ENCODE data around the gene PODXL. TPM values are rescaled to one million over a fixed set of nuclear protein-coding genes. Genes with fewer than 3 reads are reported as not detected.

Gene PODXL
- total and polyA plus RNA-seq, 2 of the 8 experiments (the other 6 are each of a cell fraction or from before 2014, with no cell fraction given): 638 to 925 TPM

DNA sequence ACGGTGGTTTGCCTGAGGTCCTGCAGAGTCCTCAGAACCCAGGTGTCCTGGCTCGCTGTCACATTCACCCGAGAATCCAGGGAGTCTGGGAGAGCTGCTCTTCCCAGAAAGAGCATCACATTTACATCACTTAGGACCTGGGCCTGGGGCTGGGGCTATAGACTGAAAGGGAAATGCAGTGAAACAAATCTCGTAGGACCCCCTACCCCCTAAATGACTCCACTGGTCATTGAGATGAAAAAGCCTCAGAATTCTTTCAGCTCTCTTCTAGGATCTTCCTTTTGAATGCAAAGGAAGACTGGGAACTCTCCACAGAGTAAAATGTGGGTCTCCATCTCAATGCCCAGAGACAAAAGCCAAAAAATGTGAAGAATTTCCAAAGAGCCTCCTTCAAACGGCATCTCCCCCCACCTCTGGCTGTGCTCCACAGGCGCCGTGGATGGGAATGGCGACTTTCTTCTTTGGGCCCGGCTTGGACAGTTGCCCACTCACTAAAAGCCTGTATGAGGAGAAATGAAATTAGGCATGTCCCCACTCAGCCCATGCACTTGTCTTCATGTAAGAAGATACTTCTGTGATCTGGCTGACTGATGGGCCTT, 49.0 kb upstream of the PODXL start:
- no peaks in the 10 kb centered on the region for H3K36me3 ChIP-seq (ENCODE audit: control insufficient read depth in 2 of 4, insufficient read depth in 4 of 4, low read length in 3 of 4)
- H2BK12ac ChIP-seq (ENCODE audit: low read depth, low read length): peak overlapping the region; percentile 100
- 3% methylated on average over 9 of the region's 9 CpGs; no CpG with 5 or more reads in 1 of the 2 experiments for WGBS, 2 experiments (ENCODE audit: extremely low coverage in 1 of 2, insufficient coverage in 1 of 2, insufficient read length in 1 of 2, insufficient replicate concordance in 2 of 2, low coverage in 1 of 2, low lambda C conversion rate in 2 of 2, missing lambda C conversion rate in 1 of 2)
- peaks cover 3% of the 10 kb centered on the region for H3K23me2 ChIP-seq (ENCODE audit: low read depth, low read length)
- H2BK120ac ChIP-seq (replicated peaks; ENCODE audit: low read depth, low read length): peak overlapping the region; percentile 100
- H3K9me3 ChIP-seq (ENCODE audit: insufficient read depth in 2 of 2, low read depth in 1 of 2, low read length in 1 of 2): no peaks in the 10 kb centered on the region
- peak overlapping the region; percentile 98 for H4K5ac ChIP-seq (ENCODE audit: insufficient read length, low read depth, low read length)
- peak overlapping the region; percentile 100 for H3K4ac ChIP-seq (replicated peaks; ENCODE audit: insufficient read length, low read depth, low read length)
- peak overlapping the region; percentile 100 for H2AK5ac ChIP-seq (ENCODE audit: low read depth, low read length)
- H2BK15ac ChIP-seq (ENCODE audit: low read length): no peak overlapping the region
- H3K4me1 ChIP-seq (replicated peaks in 1 of 4; ENCODE audit: control insufficient read depth in 3 of 4, insufficient read depth in 4 of 4, low read length in 3 of 4): peaks cover 29 to 51% (median 46%) of the 10 kb centered on the region in 4 experiments
- peak overlapping the region; percentile 58 to 84 for H3K4me2 ChIP-seq (ENCODE audit: insufficient read depth in 1 of 2, low read depth in 2 of 2, low read length in 2 of 2)
- DNase-seq (ENCODE audit: low read depth in 1 of 2, low spot score in 2 of 2) (peak; percentile 75 to 83), FAIRE-seq (peak; percentile 99)
- peaks cover 0 to 6% of the 10 kb centered on the region in 2 experiments; a peak in 1 of 4 replicates for H3K79me2 ChIP-seq (ENCODE audit: control insufficient read depth in 1 of 2, insufficient read depth in 2 of 2, low read length in 2 of 2)
- H3K56ac ChIP-seq (replicated peaks; ENCODE audit: insufficient read length, low read depth, low read length): peak overlapping the region; percentile 96
- H3K4me3 ChIP-seq (ENCODE audit: extremely low read depth in 1 of 4, insufficient read depth in 2 of 4, low read depth in 3 of 4, low read length in 4 of 4): peak overlapping the region in 3 of 4 experiments; percentile 6 to 47 (median 12); a peak in 4 of 8 replicates
- peak overlapping the region; percentile 100 for H4K91ac ChIP-seq (replicated peaks; ENCODE audit: insufficient read length, low read length)
- H4K8ac ChIP-seq (ENCODE audit: extremely low read depth, insufficient read depth, low read length): peak overlapping the region; percentile 87; the same call in 1 of the 2 replicates
- peak overlapping the region; percentile 99 for H3K18ac ChIP-seq (ENCODE audit: extremely low read depth, low read length)
- ChIA-PET POLR2A (ENCODE audit: partially characterized antibody) (interaction anchor here (0.8 to 9.8 kb wide), 24 partner anchors 9 to 90 kb away, joined by 3 to 108 read pairs (median 6); partner anchors contain the start of gene PODXL), CTCF (ENCODE audit: partially characterized antibody) (interaction anchor here (0.9 to 11.9 kb wide), 12 partner anchors 13 to 98 kb away, joined by 3 to 103 read pairs (median 4); no protein-coding TSS in a partner anchor)
- H3K14ac ChIP-seq (ENCODE audit: insufficient read length): no peak overlapping the region
- no peak overlapping the region for H3K23ac ChIP-seq (ENCODE audit: insufficient read length)
- peak overlapping the region; percentile 8 to 66 (median 47) for H3K9ac ChIP-seq (replicated peaks in 1 of 4; ENCODE audit: extremely low read depth in 1 of 4, low read depth in 3 of 4, low read length in 3 of 4)
- H3K79me1 ChIP-seq (ENCODE audit: low read depth, low read length): 0 out of 2 replicates have a peak, but pooled peaks cover 2% of the 10 kb centered on the region
- H2BK20ac ChIP-seq (ENCODE audit: low read length): peak overlapping the region; percentile 100
- H3K27me3 ChIP-seq (replicated peaks in 1 of 4; ENCODE audit: control insufficient read depth in 3 of 4, extremely low read depth in 1 of 4, insufficient read depth in 3 of 4, low read length in 3 of 4): no peaks in the 10 kb centered on the region
- peak overlapping the region; percentile 96 for H3K27ac ChIP-seq (ENCODE audit: low read depth, low read length)
- no peak overlapping the region for H2AFZ ChIP-seq (ENCODE audit: low read length)
- no peaks in the 10 kb centered on the region for H4K20me1 ChIP-seq (replicated peaks in 1 of 2; ENCODE audit: control insufficient read depth in 1 of 2, insufficient read depth in 2 of 2, low read length in 2 of 2)
- H2BK5ac ChIP-seq (ENCODE audit: low read depth, low read length): peak overlapping the region; percentile 100
- TF ChIP-seq RBBP5 (IDR thresholded peaks at IDR 0.05; ENCODE audit: borderline replicate concordance, low read depth, low read length): no peak
- TF ChIP-seq, protein P1, sequence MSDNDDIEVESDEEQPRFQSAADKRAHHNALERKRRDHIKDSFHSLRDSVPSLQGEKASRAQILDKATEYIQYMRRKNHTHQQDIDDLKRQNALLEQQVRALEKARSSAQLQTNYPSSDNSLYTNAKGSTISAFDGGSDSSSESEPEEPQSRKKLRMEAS (IDR thresholded peaks at IDR 0.05): no peak
- peak in 1 of 2 experiments; percentile 70; a peak in 1 of 3 replicates for TF ChIP-seq POLR2A (IDR thresholded peaks at IDR 0.05; ENCODE audit: control extremely low read depth in 1 of 2, low read depth in 2 of 2, low read length in 2 of 2)
- TF ChIP-seq SAP30 (IDR thresholded peaks at IDR 0.05; ENCODE audit: insufficient read depth, insufficient replicate concordance, low read length): no peak
- TF ChIP-seq TAF1 (IDR thresholded peaks at IDR 0.05; ENCODE audit: low read depth, low read length): peak; percentile 26; the same call in 1 of the 2 replicates
- peak; percentile 86 for TF ChIP-seq CTBP2 (IDR thresholded peaks at IDR 0.05; ENCODE audit: borderline replicate concordance, insufficient read depth, insufficient read length, low read length)
- TF ChIP-seq GTF2F1 (IDR thresholded peaks at IDR 0.05; ENCODE audit: borderline replicate concordance, low read depth, low read length): no peak
- TF ChIP-seq TEAD4 (IDR thresholded peaks at IDR 0.05; ENCODE audit: low read depth, low read length): peak; percentile 99
- peak; percentile 68 for TF ChIP-seq TAF7 (optimal IDR thresholded peaks at IDR 0.05; ENCODE audit: borderline replicate concordance, low read depth, low read length)
- TF ChIP-seq, protein P2, sequence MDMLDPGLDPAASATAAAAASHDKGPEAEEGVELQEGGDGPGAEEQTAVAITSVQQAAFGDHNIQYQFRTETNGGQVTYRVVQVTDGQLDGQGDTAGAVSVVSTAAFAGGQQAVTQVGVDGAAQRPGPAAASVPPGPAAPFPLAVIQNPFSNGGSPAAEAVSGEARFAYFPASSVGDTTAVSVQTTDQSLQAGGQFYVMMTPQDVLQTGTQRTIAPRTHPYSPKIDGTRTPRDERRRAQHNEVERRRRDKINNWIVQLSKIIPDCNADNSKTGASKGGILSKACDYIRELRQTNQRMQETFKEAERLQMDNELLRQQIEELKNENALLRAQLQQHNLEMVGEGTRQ (IDR thresholded peaks at IDR 0.05; ENCODE audit: low read length): no peak

Measured in H1 (cell line).